ENCODE measurements around the gene CCNK. TPM values are rescaled to one million over a fixed set of nuclear protein-coding genes. Genes with fewer than 3 reads are reported as not detected.

Gene CCNK
- total RNA-seq, 2 donors from 2014 or later: 78.6 to 105 TPM

- Mint-ChIP-seq H3K36me3 (no peaks in the 10 kb centered on the region), H3K9me3 (no peaks in the 10 kb centered on the region), H3K27ac (no peak overlapping the region)
Measured at GRCh38 chr14:99543985-99544384, 62.8 kb downstream of the CCNK start.

GRCh38 chr14:99544991-99545390 lies 63.8 kb downstream of the CCNK start:
- DNase-seq (ENCODE audit: low spot score) (no peak), ATAC-seq (no peak)
- no peaks in the 10 kb centered on the region for H3K9me3 Mint-ChIP-seq
- no peak overlapping the region for H3K27ac Mint-ChIP-seq
- H3K27me3 Mint-ChIP-seq: peaks cover 0 to 2% of the 10 kb centered on the region in 2 donors
- no peaks in the 10 kb centered on the region for H3K36me3 Mint-ChIP-seq
- no peaks in the 10 kb centered on the region for H3K4me1 Mint-ChIP-seq (ENCODE audit: low read depth in 2 of 2)
- H3K4me3 Mint-ChIP-seq: no peak overlapping the region

More at GRCh38 chr14:99543985-99544384, 62.8 kb downstream of the CCNK start:
- no peaks in the 10 kb centered on the region for H3K4me1 Mint-ChIP-seq (ENCODE audit: low read depth in 2 of 2)
- DNase-seq (ENCODE audit: low spot score) (no peak), ATAC-seq (no peak)
- H3K4me3 Mint-ChIP-seq: no peak overlapping the region
- H3K27me3 Mint-ChIP-seq: peaks cover 0 to 2% of the 10 kb centered on the region in 2 donors

- Mint-ChIP-seq H3K4me3 (no peak overlapping the region), H3K27ac (no peak overlapping the region), H3K36me3 (no peaks in the 10 kb centered on the region), H3K9me3 (no peaks in the 10 kb centered on the region), H3K4me1 (ENCODE audit: low read depth in 2 of 2) (no peaks in the 10 kb centered on the region), H3K27me3 (peaks cover 0 to 2% of the 10 kb centered on the region in 2 donors)
- no peak for ATAC-seq
- DNase-seq (ENCODE audit: low spot score): no peak
Measured at GRCh38 chr14:99545586-99545985, 64.4 kb downstream of the CCNK start.

GRCh38 chr14:99546234-99546879 lies 65.1 kb downstream of the CCNK start:
- Mint-ChIP-seq H3K27ac (no peak overlapping the region), H3K4me3 (no peak overlapping the region), H3K36me3 (no peaks in the 10 kb centered on the region), H3K27me3 (peaks cover 0 to 2% of the 10 kb centered on the region in 2 donors), H3K9me3 (no peaks in the 10 kb centered on the region), H3K4me1 (ENCODE audit: low read depth in 2 of 2) (no peaks in the 10 kb centered on the region)
- ATAC-seq (no peak), DNase-seq (ENCODE audit: low spot score) (no peak)

GRCh38 chr14:99548255-99548654 lies 67.0 kb downstream of the CCNK start:
- H3K9me3 Mint-ChIP-seq: no peaks in the 10 kb centered on the region
- peaks cover 0 to 2% of the 10 kb centered on the region in 2 donors for H3K27me3 Mint-ChIP-seq
- no peak overlapping the region for H3K27ac Mint-ChIP-seq
- DNase-seq (ENCODE audit: low spot score): no peak
- H3K4me1 Mint-ChIP-seq (ENCODE audit: low read depth in 2 of 2): no peaks in the 10 kb centered on the region
- no peaks in the 10 kb centered on the region for H3K36me3 Mint-ChIP-seq
- no peak for ATAC-seq
- no peak overlapping the region for H3K4me3 Mint-ChIP-seq

- Mint-ChIP-seq H3K4me1 (ENCODE audit: low read depth in 2 of 2) (no peaks in the 10 kb centered on the region), H3K27me3 (peaks cover 0 to 2% of the 10 kb centered on the region in 2 donors), H3K9me3 (no peaks in the 10 kb centered on the region), H3K36me3 (no peaks in the 10 kb centered on the region), H3K4me3 (no peak overlapping the region), H3K27ac (no peak overlapping the region)
- ATAC-seq: no peak
- no peak for DNase-seq (ENCODE audit: low spot score)
Measured at GRCh38 chr14:99548871-99549515, 67.8 kb downstream of the CCNK start.

- no peak for DNase-seq (ENCODE audit: low spot score)
- H3K9me3 Mint-ChIP-seq: no peaks in the 10 kb centered on the region
- H3K4me1 Mint-ChIP-seq (ENCODE audit: low read depth in 2 of 2): no peaks in the 10 kb centered on the region
- no peak overlapping the region for H3K27ac Mint-ChIP-seq
- H3K27me3 Mint-ChIP-seq: peaks cover 0 to 2% of the 10 kb centered on the region in 2 donors
- H3K4me3 Mint-ChIP-seq: no peak overlapping the region
- no peaks in the 10 kb centered on the region for H3K36me3 Mint-ChIP-seq
- ATAC-seq: no peak
Measured at GRCh38 chr14:99549684-99550083, 68.5 kb downstream of the CCNK start.

GRCh38 chr14:99550387-99550992 lies 69.3 kb downstream of the CCNK start:
- no peaks in the 10 kb centered on the region for H3K36me3 Mint-ChIP-seq
- DNase-seq (ENCODE audit: low spot score) (no peak), ATAC-seq (no peak)
- no peaks in the 10 kb centered on the region for H3K9me3 Mint-ChIP-seq
- H3K4me1 Mint-ChIP-seq (ENCODE audit: low read depth in 2 of 2): no peaks in the 10 kb centered on the region
- H3K27ac Mint-ChIP-seq: no peak overlapping the region
- peaks cover 0 to 2% of the 10 kb centered on the region in 2 donors for H3K27me3 Mint-ChIP-seq
- H3K4me3 Mint-ChIP-seq: no peak overlapping the region

- H3K27ac Mint-ChIP-seq: no peak overlapping the region
- H3K9me3 Mint-ChIP-seq: no peaks in the 10 kb centered on the region
- H3K27me3 Mint-ChIP-seq: peaks cover 0 to 2% of the 10 kb centered on the region in 2 donors
- H3K4me3 Mint-ChIP-seq: no peak overlapping the region
- no peaks in the 10 kb centered on the region for H3K36me3 Mint-ChIP-seq
- no peaks in the 10 kb centered on the region for H3K4me1 Mint-ChIP-seq (ENCODE audit: low read depth in 2 of 2)
- no peak for DNase-seq (ENCODE audit: low spot score)
- ATAC-seq: no peak
Measured at GRCh38 chr14:99551034-99551922, 70.1 kb downstream of the CCNK start.

- Mint-ChIP-seq H3K4me1 (ENCODE audit: low read depth in 2 of 2) (no peaks in the 10 kb centered on the region), H3K27me3 (no peaks in the 10 kb centered on the region), H3K27ac (no peak overlapping the region), H3K36me3 (no peaks in the 10 kb centered on the region), H3K9me3 (no peaks in the 10 kb centered on the region), H3K4me3 (no peak overlapping the region)
- DNase-seq (ENCODE audit: low spot score) (no peak), ATAC-seq (peak; percentile 7)
Measured at GRCh38 chr14:99552021-99552553, 70.9 kb downstream of the CCNK start.

GRCh38 chr14:99552572-99553216 lies 71.5 kb downstream of the CCNK start:
- Mint-ChIP-seq H3K9me3 (no peaks in the 10 kb centered on the region), H3K4me3 (no peak overlapping the region), H3K27me3 (no peaks in the 10 kb centered on the region), H3K36me3 (no peaks in the 10 kb centered on the region), H3K27ac (no peak overlapping the region), H3K4me1 (ENCODE audit: low read depth in 2 of 2) (no peaks in the 10 kb centered on the region)
- ATAC-seq: no peak
- DNase-seq (ENCODE audit: low spot score): no peak

- H3K4me3 Mint-ChIP-seq: no peak overlapping the region
- no peaks in the 10 kb centered on the region for H3K27me3 Mint-ChIP-seq
- no peak overlapping the region for H3K27ac Mint-ChIP-seq
- DNase-seq (ENCODE audit: low spot score) (no peak), ATAC-seq (no peak)
- H3K36me3 Mint-ChIP-seq: no peaks in the 10 kb centered on the region
- H3K9me3 Mint-ChIP-seq: no peaks in the 10 kb centered on the region
- H3K4me1 Mint-ChIP-seq (ENCODE audit: low read depth in 2 of 2): no peaks in the 10 kb centered on the region
Measured at GRCh38 chr14:99554184-99554583, 73.0 kb downstream of the CCNK start.
